Measurements from ENCODE around the gene CRY1.

GRCh38 chr12:107031061-107031460, 62.3 kb downstream of the CRY1 start:
- no peak for TF ChIP-seq CTCF (IDR thresholded peaks at IDR 0.05)
- TF ChIP-seq POLR2A (IDR thresholded peaks at IDR 0.05) = no peak
